IPS-15b (cell line): ENCODE measurements around the gene EGR1.
"Not testable (repeated sequence)": the region's sequence is repeated elsewhere in the genome, so short reads cannot be mapped to it uniquely, and the experiment has no call there.

ENCODE experiments used
- H3K27me3 ChIP-seq: one replicate; pipeline ENCODE4 v1.6.1; 2013; ENCODE audit warnings: low read length; ENCODE audit not compliant: control insufficient read depth, insufficient read depth
- H3K36me3 ChIP-seq: one replicate; pipeline ENCODE4 v1.6.1; 2013; ENCODE audit warnings: low read length; ENCODE audit not compliant: control insufficient read depth, insufficient read depth
- H3K4me1 ChIP-seq: one replicate; pipeline ENCODE4 v1.6.1; 2013; ENCODE audit warnings: mild to moderate bottlenecking, low read length; ENCODE audit not compliant: control insufficient read depth, insufficient read depth
- H3K4me3 ChIP-seq: one replicate; pipeline ENCODE4 v1.5.1; 2013; ENCODE audit warnings: low read depth, low read length
- H3K9ac ChIP-seq: one replicate; pipeline ENCODE4 v1.6.1; 2013; ENCODE audit warnings: low read depth, mild to moderate bottlenecking, low read length
- H3K9me3 ChIP-seq: one replicate; pipeline ENCODE4 v1.6.1; 2013; ENCODE audit warnings: mild to moderate bottlenecking, low read length; ENCODE audit not compliant: control insufficient read depth, insufficient read depth

The EGR1 gene

GRCh38 chr5:138504799-138505198 is 39.5 kb downstream of the EGR1 start:
- H3K4me1 ChIP-seq, result no peaks in the 10 kb centered on the region
- no peak overlapping the region for H3K9ac ChIP-seq
- no peaks in the 10 kb centered on the region for H3K9me3 ChIP-seq
- H3K36me3 ChIP-seq, result peaks cover 20% of the 10 kb centered on the region
- no peaks in the 10 kb centered on the region for H3K27me3 ChIP-seq
- H3K4me3 ChIP-seq, result no peak overlapping the region

- no peak overlapping the region for H3K9ac ChIP-seq
- no peak overlapping the region for H3K4me3 ChIP-seq
- no peaks in the 10 kb centered on the region for H3K9me3 ChIP-seq
- no peaks in the 10 kb centered on the region for H3K4me1 ChIP-seq
- H3K27me3 ChIP-seq, result no peaks in the 10 kb centered on the region
- H3K36me3 ChIP-seq, result peaks cover 28% of the 10 kb centered on the region
Measured at GRCh38 chr5:138506370-138507306, 41.4 kb downstream of the EGR1 start.

- not testable (repeated sequence) for H3K9me3 ChIP-seq, H3K4me3 ChIP-seq, H3K9ac ChIP-seq, H3K4me1 ChIP-seq, H3K27me3 ChIP-seq
- peaks cover 32% of the 10 kb centered on the region for H3K36me3 ChIP-seq
Measured at GRCh38 chr5:138507485-138507884, 42.2 kb downstream of the EGR1 start.

- Histone ChIP-seq H3K27me3 (no peaks in the 10 kb centered on the region), H3K9me3 (no peaks in the 10 kb centered on the region), H3K4me3 (no peak overlapping the region), H3K4me1 (no peaks in the 10 kb centered on the region), H3K9ac (no peak overlapping the region), H3K36me3 (peaks cover 36% of the 10 kb centered on the region)
Measured at GRCh38 chr5:138508958-138509357, 43.7 kb downstream of the EGR1 start.

- Histone ChIP-seq H3K27me3 (no peaks in the 10 kb centered on the region), H3K9ac (no peak overlapping the region), H3K9me3 (no peaks in the 10 kb centered on the region), H3K36me3 (peaks cover 26% of the 10 kb centered on the region), H3K4me1 (no peaks in the 10 kb centered on the region), H3K4me3 (no peak overlapping the region)
Measured at GRCh38 chr5:138514021-138514420, 48.7 kb downstream of the EGR1 start.

GRCh38 chr5:138515556-138516245 is 50.4 kb downstream of the EGR1 start:
- Histone ChIP-seq H3K27me3 (no peaks in the 10 kb centered on the region), H3K4me1 (no peaks in the 10 kb centered on the region), H3K9me3 (no peaks in the 10 kb centered on the region), H3K36me3 (peaks cover 20% of the 10 kb centered on the region), H3K9ac (no peak overlapping the region), H3K4me3 (no peak overlapping the region)

GRCh38 chr5:138517437-138517836 is 52.2 kb downstream of the EGR1 start:
- Histone ChIP-seq H3K9me3 (no peaks in the 10 kb centered on the region), H3K4me3 (no peak overlapping the region), H3K9ac (no peak overlapping the region), H3K27me3 (no peaks in the 10 kb centered on the region), H3K36me3 (peaks cover 11% of the 10 kb centered on the region), H3K4me1 (no peaks in the 10 kb centered on the region)
